Measurements from ENCODE around the gene ADAMTS2.

The ADAMTS2 gene

DNA sequence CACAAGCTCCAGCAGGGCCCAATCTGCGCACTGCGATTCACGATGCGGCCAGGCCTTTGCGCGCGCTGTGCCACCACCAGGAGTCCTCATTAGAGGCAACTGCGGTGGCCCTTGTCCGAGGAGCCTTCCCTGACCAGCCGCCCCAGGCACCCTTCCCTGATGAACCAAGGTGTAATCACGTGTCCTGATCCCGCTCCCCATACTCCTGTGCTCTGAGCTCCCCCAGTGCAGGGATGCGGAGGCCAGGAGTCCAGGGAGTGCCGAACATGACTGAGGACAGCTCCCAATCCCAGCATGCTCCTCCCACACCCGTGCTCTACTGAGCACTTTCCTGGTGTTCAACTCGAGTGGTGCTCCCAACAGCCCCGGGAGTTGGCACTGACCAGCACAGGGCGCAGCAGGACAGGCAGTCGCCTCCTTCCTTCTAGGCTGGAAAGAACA lies 150.3 kb downstream of the ADAMTS2 start:
- DNase-seq: no peak
- Mint-ChIP-seq H3K27me3 (no peaks in the 10 kb centered on the region), H3K4me1 (no peaks in the 10 kb centered on the region), H3K4me3 (no peak overlapping the region), H3K9me3 (no peaks in the 10 kb centered on the region), H3K27ac (no peak overlapping the region), H3K36me3 (no peaks in the 10 kb centered on the region)
- ATAC-seq (replicated peaks): no peak

DNA sequence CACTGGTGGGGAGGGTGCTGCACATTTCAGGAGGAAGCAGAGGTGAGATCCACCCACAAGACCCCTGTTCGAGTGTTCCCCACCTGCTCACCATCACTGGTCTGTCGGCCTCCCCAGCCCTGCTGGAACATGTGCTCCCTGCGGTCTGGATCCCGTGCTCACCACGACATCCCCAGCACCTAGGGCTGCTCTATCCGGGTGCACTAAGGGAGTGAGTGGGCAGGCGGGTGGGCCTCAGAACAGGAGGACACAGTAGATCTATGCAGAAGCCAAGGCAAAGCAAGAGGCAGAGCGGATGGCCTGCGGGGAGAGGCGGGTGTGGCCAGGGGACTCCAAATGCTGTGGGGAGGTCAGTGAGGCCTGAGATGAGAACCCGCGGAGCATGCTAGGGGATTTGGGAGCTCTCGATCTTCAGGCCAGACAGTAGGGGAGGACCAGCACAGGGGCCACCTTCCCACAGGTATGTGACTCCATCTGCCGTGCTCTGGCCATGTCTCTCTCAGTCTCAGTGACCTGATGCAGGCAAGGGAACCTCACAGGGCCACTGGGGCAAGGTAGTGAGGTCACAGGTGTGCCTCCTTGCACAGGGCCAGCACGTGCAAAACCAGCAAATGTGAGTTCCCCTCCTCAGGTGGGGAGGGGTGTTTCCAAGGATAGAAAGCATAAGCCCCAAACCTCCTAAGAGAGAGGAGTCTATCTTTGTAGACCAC lies 150.9 kb downstream of the ADAMTS2 start:
- H3K4me3 Mint-ChIP-seq: no peak overlapping the region
- no peak overlapping the region for H3K27ac Mint-ChIP-seq
- DNase-seq: no peak
- no peaks in the 10 kb centered on the region for H3K27me3 Mint-ChIP-seq
- no peaks in the 10 kb centered on the region for H3K36me3 Mint-ChIP-seq
- H3K9me3 Mint-ChIP-seq: no peaks in the 10 kb centered on the region
- no peaks in the 10 kb centered on the region for H3K4me1 Mint-ChIP-seq
- ATAC-seq (replicated peaks): no peak

DNA sequence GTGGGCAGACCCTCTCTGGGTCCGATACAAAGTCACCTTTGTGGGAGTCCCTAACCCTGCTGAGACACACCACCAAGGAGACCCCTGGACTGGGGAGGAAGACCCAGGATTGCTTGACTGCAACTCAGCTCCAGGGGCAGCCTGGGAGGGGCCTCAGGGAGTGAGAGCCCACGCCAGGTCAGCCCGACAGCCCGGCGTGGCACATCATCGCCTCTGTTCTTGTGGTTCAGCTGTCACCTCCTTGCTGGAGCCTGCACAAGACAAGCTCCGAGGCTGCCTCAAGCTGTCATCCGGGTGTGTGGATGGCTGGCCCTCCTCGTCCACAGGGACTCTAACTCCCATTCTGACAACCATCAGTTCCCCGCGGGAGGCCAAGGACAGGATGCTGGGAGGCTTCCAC lies 151.5 kb downstream of the ADAMTS2 start:
- Mint-ChIP-seq H3K4me3 (no peak overlapping the region), H3K4me1 (no peaks in the 10 kb centered on the region), H3K27me3 (no peaks in the 10 kb centered on the region), H3K36me3 (no peaks in the 10 kb centered on the region), H3K27ac (no peak overlapping the region), H3K9me3 (no peaks in the 10 kb centered on the region)
- DNase-seq (no peak), ATAC-seq (replicated peaks) (no peak)

DNA sequence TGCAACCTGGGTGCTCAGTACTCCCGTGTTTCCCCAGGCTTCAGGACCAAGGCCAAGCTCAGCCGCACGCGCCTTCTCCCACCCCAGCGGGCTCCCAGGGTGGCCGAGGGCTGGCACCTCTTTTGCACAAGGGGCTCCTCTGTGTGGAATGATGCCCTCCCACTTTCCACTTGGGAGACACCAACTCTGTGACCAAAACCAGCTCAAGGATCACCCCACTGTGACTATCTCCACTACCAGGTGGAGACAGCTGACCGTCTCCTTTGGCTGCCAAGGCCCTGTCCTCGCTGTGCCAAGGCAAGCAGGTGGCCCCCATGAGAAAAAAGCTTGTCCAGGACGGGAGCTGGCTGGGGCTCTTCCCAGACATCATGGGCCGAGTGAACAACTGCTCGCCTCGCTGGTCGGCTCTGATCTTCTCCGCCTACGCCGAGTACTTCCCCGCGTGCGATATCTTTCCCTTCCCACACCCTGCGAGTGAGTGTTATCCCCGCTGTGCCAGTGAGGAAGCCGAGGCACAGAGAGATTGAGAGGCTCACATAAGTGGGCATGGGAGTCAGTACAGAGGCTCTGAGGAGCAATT lies 152.3 kb downstream of the ADAMTS2 start:
- no peaks in the 10 kb centered on the region for H3K9me3 Mint-ChIP-seq
- H3K36me3 Mint-ChIP-seq: no peaks in the 10 kb centered on the region
- H3K4me1 Mint-ChIP-seq: no peaks in the 10 kb centered on the region
- H3K27ac Mint-ChIP-seq: no peak overlapping the region
- no peak overlapping the region for H3K4me3 Mint-ChIP-seq
- no peak for DNase-seq
- no peaks in the 10 kb centered on the region for H3K27me3 Mint-ChIP-seq
- ATAC-seq (replicated peaks): no peak

DNA sequence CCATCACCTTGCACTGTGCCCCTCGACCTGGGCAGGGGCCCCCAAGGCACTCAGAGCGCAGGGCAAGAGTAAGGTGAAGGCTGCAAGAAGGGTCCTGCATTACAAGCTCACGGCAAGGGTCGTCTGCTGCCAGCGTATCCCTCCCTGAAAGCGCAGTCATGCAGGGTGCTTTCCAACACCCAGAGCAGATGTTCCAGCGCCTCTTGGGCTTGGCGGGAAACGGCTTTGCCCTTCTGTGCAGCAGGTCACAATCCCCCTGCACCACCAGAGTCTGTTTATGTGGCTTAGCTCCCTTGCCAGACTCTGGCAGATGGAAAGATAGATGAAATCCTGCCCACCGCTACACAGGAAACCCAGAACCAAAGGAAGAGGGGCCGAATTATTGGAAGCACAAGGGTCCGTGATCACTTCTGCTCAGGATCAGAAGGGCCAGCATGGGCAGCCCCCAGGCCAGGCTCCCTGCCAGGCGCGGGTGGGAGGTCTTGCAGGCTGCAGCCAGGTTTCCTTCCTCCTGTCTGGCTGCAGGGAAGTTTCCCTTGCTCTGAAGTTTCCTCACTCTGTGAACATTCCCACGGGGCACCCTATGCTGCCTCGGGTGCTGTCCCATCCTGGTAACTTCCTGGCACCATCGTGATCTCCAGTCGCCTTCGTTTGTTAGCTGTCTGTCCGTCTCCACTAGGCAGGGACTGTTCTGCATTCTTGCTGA lies 152.9 kb downstream of the ADAMTS2 start:
- Mint-ChIP-seq H3K4me1 (no peaks in the 10 kb centered on the region), H3K36me3 (no peaks in the 10 kb centered on the region), H3K27ac (no peak overlapping the region), H3K27me3 (no peaks in the 10 kb centered on the region), H3K9me3 (no peaks in the 10 kb centered on the region), H3K4me3 (no peak overlapping the region)
- no peak for ATAC-seq (replicated peaks)
- no peak for DNase-seq

DNA sequence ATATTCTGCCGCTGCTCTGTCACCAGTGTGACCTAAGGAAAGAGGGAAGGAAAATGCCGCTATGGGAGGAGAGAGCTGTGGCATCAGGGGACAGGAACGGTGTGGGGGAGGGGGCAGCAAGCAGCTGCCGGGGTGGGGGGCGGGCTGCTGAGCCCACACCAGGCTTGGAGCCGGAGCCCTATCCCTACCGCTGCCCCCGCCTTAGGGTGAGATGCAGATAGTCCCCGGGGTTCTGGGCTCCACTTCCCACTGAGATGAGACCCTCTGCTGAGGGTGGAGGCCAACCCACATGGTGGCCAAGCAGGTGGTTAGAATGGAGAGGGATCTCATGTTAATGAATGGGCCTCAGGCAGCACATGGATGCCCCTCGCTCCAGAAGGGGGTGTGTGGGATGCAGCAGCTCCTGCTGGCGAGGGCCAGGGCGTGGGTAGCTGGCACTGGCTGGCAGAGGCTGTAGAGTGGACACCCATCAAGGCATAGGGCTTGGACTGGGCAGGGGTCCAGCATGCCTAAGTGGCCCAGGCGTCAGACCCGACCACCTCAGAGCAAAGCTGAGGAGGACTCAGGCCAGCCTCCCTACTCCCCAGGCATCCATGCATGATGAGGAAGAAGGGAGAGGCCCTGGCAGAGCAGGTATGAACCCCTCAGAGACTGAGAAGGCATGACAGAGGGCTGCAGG lies 153.6 kb downstream of the ADAMTS2 start:
- no peak overlapping the region for H3K27ac Mint-ChIP-seq
- H3K9me3 Mint-ChIP-seq: no peaks in the 10 kb centered on the region
- no peak for ATAC-seq (replicated peaks)
- no peaks in the 10 kb centered on the region for H3K36me3 Mint-ChIP-seq
- DNase-seq: no peak
- H3K4me1 Mint-ChIP-seq: no peaks in the 10 kb centered on the region
- peaks cover 0 to 6% of the 10 kb centered on the region in 2 donors for H3K27me3 Mint-ChIP-seq
- no peak overlapping the region for H3K4me3 Mint-ChIP-seq

DNA sequence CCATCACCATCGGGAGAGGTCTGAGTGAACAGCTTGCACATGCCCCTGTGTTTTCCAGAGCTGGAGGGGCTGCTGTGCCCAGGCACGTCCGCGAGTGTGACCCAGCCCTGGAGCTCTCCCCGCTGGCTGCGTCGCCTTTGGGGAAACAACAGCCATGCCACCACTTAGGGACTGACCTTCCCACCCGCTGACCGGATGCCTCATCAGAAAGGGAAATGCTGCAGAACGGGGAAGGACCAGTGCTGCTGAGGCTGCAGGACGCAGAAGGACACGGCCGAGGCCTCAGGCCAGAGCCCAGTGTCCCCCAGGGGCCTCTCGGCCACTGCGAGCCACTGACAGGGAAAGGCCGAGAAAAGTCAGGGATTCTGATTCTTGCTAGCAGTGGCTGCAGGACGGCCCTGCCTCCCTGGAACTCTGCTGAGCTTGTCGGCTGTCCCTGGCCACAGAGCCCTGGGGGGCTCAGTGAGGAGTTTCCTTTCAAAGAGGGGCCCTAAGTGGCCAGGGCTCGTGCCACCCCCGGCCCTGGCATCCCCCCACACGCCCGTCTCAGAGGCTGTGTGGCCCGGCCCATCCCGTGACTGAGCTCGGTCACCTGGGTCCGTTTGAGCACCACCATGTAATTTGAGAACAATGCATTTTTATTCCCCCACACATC lies 154.3 kb downstream of the ADAMTS2 start:
- ATAC-seq (replicated peaks) (no peak), DNase-seq (no peak)
- Mint-ChIP-seq H3K9me3 (no peaks in the 10 kb centered on the region), H3K36me3 (no peaks in the 10 kb centered on the region), H3K4me1 (no peaks in the 10 kb centered on the region), H3K27me3 (peaks cover 0 to 6% of the 10 kb centered on the region in 2 donors), H3K4me3 (no peak overlapping the region), H3K27ac (no peak overlapping the region)

DNA sequence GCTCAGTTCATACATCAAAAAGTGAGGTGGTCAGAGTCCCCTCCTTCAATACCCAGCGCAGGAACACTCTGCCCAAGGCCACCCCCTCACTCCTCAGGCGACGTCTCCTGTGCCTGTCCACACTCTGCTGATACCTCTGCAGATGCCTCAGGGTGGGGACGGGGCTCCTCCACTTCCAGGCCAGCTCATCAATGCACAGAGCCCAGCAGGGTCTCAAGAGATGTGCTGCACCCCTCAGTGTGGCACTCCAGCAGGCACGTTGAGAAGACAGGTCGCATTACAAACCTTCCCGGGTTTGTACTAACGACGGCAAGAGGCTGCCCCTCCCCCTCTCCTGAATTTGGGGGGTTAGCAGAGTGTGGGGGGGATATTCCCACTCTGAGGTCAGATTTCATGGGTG lies 156.6 kb downstream of the ADAMTS2 start:
- H3K4me1 Mint-ChIP-seq: no peaks in the 10 kb centered on the region
- H3K27me3 Mint-ChIP-seq: peaks cover 7 to 13% of the 10 kb centered on the region in 2 donors
- H3K36me3 Mint-ChIP-seq: peaks cover 0 to 1% of the 10 kb centered on the region in 2 donors
- H3K4me3 Mint-ChIP-seq: no peak overlapping the region
- no peak overlapping the region for H3K27ac Mint-ChIP-seq
- H3K9me3 Mint-ChIP-seq: no peaks in the 10 kb centered on the region
- DNase-seq (no peak), ATAC-seq (replicated peaks) (no peak)

DNA sequence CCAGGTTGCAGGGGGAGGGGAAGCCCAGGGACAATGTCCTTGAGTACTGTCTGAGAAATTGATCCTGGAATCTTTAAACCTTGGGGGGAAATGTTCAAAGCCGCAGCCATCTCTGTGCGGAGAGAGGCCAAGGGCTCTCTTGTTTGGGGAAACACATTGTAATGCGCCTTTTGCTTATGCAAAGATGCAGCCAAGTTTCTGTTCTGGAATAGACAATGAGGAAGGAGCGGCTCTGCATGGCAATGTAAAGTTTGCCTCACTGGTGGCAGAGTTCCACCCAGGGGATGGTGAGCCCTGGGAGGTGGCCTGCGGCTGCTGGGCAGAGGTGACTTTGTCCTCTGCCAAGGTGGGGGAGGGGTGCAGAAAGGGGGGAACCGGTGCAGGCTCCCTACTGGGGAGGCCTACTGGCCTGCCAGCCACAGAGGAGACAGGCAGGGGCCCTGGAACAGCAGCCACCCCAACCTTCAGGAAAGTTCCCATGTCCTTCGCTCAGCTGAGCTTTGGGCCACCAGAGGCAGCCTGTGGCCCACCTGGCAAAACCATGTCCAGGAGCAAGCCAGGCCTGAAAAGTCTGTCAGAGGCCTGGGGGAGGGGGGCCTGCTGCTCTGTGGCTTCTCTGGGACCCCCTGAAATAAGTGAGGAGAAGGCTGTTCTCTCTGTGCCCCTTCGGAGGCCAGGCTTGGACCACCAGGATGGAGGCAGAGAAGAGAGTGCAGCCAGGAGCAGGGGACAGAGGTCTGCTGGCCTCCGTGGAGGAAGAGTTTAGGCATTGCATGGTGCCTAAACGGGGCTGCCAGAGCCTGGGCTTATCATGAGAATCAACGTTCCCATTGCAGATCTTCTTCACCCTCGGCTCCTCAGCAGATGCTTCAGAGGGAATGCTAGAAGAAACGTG lies 157.3 kb downstream of the ADAMTS2 start:
- H3K36me3 Mint-ChIP-seq: peaks cover 0 to 1% of the 10 kb centered on the region in 2 donors
- H3K27ac Mint-ChIP-seq: no peak overlapping the region
- no peak for ATAC-seq (replicated peaks)
- DNase-seq: no peak
- H3K9me3 Mint-ChIP-seq: no peaks in the 10 kb centered on the region
- no peaks in the 10 kb centered on the region for H3K4me1 Mint-ChIP-seq
- H3K4me3 Mint-ChIP-seq: no peak overlapping the region
- peaks cover 13 to 19% of the 10 kb centered on the region in 2 donors for H3K27me3 Mint-ChIP-seq

DNA sequence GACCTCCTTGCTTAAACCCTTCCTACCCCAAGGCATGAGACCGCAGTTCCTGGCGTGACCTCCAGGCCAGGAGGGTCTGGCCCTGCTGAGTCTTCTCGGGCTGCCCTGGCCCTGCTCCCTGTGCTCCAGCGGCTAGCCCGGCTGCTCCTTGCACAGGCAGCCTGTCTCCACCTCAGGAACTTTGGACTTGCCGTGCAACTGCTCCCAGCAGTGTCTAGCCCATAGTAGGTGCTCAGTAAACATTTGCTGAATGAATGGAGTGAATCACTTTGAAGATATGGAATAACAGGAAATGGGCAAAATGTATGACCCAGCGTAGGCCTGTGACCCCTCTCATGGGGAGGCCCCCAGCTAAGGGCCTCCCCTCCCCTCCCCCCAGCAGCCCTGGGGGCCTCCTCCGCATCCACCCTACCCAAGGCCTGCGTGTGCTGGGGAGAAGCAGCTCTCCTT lies 158.0 kb downstream of the ADAMTS2 start:
- peaks cover 14 to 21% of the 10 kb centered on the region in 2 donors for H3K27me3 Mint-ChIP-seq
- no peak overlapping the region for H3K4me3 Mint-ChIP-seq
- ATAC-seq (replicated peaks) (no peak), DNase-seq (no peak)
- peaks cover 0 to 1% of the 10 kb centered on the region in 2 donors for H3K36me3 Mint-ChIP-seq
- H3K27ac Mint-ChIP-seq: no peak overlapping the region
- H3K4me1 Mint-ChIP-seq: no peaks in the 10 kb centered on the region
- H3K9me3 Mint-ChIP-seq: no peaks in the 10 kb centered on the region

DNA sequence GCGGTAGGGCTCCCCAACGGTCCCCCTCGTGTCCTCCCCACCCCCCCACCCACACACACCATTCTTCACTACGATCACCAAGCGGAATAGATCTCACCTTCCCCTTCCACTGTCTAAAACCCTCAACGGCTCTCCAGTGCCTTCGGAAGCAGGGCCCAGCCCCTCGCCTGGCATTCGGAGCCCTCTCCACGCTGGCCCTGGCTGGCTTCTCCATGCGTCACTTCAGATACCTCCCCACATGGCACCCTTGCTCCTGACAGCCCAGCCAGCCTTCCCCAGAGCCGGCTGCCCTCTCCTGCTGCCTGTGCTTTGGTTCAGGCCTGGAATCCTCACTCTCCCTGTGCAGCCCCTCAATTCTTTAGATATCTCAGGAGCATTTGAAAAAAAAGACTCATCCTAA lies 158.5 kb downstream of the ADAMTS2 start:
- DNase-seq (no peak), ATAC-seq (replicated peaks) (no peak)
- Mint-ChIP-seq H3K27ac (no peak overlapping the region), H3K4me3 (no peak overlapping the region), H3K27me3 (peaks cover 19 to 26% of the 10 kb centered on the region in 2 donors), H3K9me3 (no peaks in the 10 kb centered on the region), H3K36me3 (peaks cover 0 to 1% of the 10 kb centered on the region in 2 donors), H3K4me1 (no peaks in the 10 kb centered on the region)

DNA sequence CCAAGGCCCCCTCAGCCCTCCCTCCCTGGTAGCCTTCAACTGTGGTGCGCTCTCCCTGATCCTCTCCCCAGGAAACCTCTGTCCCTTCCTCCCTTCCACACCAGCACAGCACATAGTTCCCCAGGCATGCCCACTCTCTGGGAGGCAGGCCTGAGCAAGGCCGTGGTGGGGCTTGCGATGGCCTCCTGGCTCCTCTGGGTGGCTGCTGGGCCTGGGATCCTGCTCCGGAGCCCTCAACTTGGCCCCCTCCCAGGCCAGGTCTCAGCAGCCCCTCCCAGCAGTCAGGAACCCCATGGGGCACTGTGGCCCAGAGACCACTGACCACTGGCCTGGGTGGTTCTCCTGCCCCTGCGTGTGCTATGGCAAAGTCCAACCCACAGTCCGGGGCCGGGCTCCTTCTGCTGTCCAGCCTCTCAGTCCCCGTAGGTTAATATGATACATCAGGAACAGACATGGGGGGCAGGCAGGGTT lies 159.3 kb downstream of the ADAMTS2 start:
- Mint-ChIP-seq H3K27me3 (peaks cover 23 to 34% of the 10 kb centered on the region in 2 donors), H3K9me3 (no peaks in the 10 kb centered on the region), H3K4me3 (no peak overlapping the region), H3K36me3 (peaks cover 0 to 1% of the 10 kb centered on the region in 2 donors), H3K27ac (no peak overlapping the region), H3K4me1 (no peaks in the 10 kb centered on the region)
- ATAC-seq (replicated peaks) (no peak), DNase-seq (no peak)

DNA sequence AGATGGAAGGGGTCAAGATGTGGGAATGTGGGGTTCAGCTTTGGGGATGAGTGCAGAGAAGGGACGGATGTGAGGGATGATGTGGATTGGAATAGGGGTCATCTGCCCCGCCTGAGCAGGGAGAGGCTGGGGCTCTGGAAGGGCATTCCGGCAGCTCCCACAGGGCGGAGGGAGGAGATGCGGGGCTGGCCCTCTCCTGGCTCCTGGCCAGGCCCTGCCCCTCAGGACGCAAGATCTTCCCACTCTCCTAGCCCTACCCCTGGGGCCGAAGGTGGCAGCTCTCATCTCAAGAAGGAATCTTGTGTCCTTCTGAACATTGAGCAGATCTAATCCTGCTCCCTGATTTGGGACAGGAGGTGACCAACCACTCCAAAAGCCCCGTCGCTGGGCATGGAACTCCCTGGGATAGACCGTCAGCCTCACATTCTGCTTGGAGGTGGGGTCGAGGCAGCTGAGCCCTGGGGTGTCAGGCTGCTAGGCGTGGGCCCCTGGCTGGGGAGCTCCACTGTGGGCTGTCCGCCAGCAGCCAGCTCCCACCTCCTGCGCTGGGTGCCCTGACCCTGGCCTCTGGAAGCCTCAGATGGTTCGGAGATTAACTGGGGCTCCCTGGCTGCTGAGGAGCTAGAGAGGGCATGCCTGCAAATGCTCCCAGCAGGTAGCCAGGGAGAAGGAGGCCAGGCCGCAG lies 159.9 kb downstream of the ADAMTS2 start:
- Mint-ChIP-seq H3K36me3 (peaks cover 0 to 1% of the 10 kb centered on the region in 2 donors), H3K27me3 (peaks cover 29 to 38% of the 10 kb centered on the region in 2 donors), H3K9me3 (no peaks in the 10 kb centered on the region), H3K27ac (no peak overlapping the region), H3K4me1 (no peaks in the 10 kb centered on the region), H3K4me3 (no peak overlapping the region)
- no peak for DNase-seq
- no peak for ATAC-seq (replicated peaks)
